Measurements from ENCODE around the gene TRIM67. TPM values are rescaled to one million over a fixed set of nuclear protein-coding genes. Genes with fewer than 3 reads are reported as not detected.

Gene TRIM67
- total and polyA plus RNA-seq, 10 donors = under 0.01 to 0.06 (median under 0.01) TPM; not detected in 7

DNA sequence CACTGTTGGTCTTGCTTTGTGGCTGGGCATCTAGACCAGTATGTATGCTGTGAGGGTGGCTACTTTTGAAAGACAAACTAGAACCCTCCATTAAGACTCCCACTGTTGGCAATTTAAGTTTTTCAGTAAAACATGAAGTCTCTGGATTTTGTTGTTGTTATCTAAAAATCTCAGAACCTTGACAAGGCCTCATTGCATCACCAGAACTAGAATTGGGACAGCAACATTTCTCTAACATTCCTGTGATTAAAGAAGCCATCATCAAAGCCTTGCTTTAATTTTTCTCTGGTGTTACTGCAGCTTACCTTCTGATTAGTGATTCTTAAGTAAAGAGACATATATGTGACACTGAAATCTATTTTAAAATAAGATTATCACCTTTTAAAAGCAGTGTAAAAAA is 4.5 kb downstream of the TRIM67 start:
- no peak for DNase-seq
- Histone ChIP-seq H3K36me3 (no peaks in the 10 kb centered on the region), H3K27me3 (replicated peaks in 1 of 7) (peaks cover 10 to 71% (median 42%) of the 10 kb centered on the region in 7 donors), H3K27ac (no peak overlapping the region), H3K4me3 (no peak overlapping the region), H3K9me3 (no peaks in the 10 kb centered on the region), H3K4me1 (peaks cover 10 to 25% (median 20%) of the 10 kb centered on the region in 6 donors)
- intact Hi-C loops (cut with DNase I; ENCODE audit: low total_unique reads) = no loop called here
- TF ChIP-seq POLR2AphosphoS5 (IDR thresholded peaks at IDR 0.05) (no peak), POLR2A (IDR thresholded peaks at IDR 0.05) (no peak)
- TF ChIP-seq, protein P1, sequence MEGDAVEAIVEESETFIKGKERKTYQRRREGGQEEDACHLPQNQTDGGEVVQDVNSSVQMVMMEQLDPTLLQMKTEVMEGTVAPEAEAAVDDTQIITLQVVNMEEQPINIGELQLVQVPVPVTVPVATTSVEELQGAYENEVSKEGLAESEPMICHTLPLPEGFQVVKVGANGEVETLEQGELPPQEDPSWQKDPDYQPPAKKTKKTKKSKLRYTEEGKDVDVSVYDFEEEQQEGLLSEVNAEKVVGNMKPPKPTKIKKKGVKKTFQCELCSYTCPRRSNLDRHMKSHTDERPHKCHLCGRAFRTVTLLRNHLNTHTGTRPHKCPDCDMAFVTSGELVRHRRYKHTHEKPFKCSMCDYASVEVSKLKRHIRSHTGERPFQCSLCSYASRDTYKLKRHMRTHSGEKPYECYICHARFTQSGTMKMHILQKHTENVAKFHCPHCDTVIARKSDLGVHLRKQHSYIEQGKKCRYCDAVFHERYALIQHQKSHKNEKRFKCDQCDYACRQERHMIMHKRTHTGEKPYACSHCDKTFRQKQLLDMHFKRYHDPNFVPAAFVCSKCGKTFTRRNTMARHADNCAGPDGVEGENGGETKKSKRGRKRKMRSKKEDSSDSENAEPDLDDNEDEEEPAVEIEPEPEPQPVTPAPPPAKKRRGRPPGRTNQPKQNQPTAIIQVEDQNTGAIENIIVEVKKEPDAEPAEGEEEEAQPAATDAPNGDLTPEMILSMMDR (IDR thresholded peaks at IDR 0.05 in 8 of 11, conservative IDR thresholded peaks at IDR 0.05 in 3 of 11) = no peak

DNA sequence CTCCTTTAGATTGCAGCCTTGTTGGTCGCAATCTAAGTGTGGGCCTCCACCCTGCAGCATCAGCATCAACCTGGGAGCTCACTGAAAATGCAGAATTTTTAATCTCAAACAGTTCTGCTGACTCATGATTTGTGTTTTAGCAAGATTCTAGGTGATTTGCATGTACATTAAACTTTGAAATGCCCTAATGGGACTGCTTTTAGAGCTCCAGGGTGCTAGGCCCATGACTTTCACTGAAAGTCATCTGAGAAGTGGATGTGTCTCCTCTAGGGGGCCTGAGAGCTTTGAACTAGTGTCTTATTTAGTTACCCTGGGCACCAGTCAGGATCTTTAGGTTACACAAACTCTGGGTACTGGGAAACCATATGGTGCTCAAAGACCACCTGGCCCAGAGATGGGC is 9.0 kb downstream of the TRIM67 start:
- Histone ChIP-seq H3K4me1 (no peaks in the 10 kb centered on the region), H3K9me3 (no peaks in the 10 kb centered on the region), H3K4me3 (no peak overlapping the region), H3K27ac (no peak overlapping the region), H3K36me3 (no peaks in the 10 kb centered on the region), H3K27me3 (replicated peaks in 1 of 7) (peaks cover 0 to 43% (median 6%) of the 10 kb centered on the region in 7 donors)
- TF ChIP-seq, protein P1 (IDR thresholded peaks at IDR 0.05 in 8 of 11, conservative IDR thresholded peaks at IDR 0.05 in 3 of 11) = no peak
- TF ChIP-seq POLR2A (IDR thresholded peaks at IDR 0.05) = no peak
- no peak for TF ChIP-seq POLR2AphosphoS5 (IDR thresholded peaks at IDR 0.05)
- WGBS, 5 donors = 95 to 97% (median 96%) methylated on average over 1 of the region's 1 CpG
- no peak for DNase-seq
- intact Hi-C loops (cut with DNase I; ENCODE audit: low total_unique reads) = no loop called here

DNA sequence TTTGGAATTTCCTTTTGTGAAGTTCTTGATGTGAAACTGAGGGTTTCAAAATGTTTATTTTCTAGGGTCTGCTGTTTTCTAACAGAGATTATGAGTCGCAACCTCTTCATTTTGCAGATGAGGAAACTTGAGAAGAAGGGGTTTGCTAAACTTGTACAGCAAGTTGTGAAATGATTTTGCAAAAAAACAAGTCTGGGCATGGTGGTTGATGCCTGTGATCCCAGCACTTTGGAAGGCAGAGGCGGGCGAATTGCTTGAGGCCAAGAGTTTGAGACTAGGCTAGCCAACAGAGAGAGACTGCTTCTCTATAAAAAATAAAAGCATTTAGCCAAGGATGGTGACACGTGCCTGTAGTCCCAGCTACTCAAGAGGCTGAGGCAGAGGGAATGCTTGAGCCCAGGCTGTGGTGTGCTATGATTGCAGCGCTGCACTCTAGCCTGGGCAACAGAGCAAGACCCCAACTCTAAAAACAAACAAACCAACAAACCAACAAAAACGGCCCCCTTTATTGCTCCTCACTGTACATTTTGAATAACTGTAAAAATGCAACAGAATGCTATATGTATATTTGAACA is 9.9 kb downstream of the TRIM67 start:
- intact Hi-C loops (cut with DNase I; ENCODE audit: low total_unique reads) = no loop called here
- 76 to 87% (median 83%) methylated on average over 6 of the region's 6 CpGs for WGBS, 5 donors
- Histone ChIP-seq H3K4me1 (no peaks in the 10 kb centered on the region), H3K27me3 (replicated peaks in 1 of 7) (peaks cover 0 to 45% (median 6%) of the 10 kb centered on the region in 7 donors), H3K9me3 (no peaks in the 10 kb centered on the region), H3K4me3 (no peak overlapping the region), H3K27ac (no peak overlapping the region), H3K36me3 (no peaks in the 10 kb centered on the region)
- DNase-seq = no peak
- TF ChIP-seq, protein P1 (IDR thresholded peaks at IDR 0.05 in 8 of 11, conservative IDR thresholded peaks at IDR 0.05 in 3 of 11) = no peak
- no peak for TF ChIP-seq POLR2A (IDR thresholded peaks at IDR 0.05)

DNA sequence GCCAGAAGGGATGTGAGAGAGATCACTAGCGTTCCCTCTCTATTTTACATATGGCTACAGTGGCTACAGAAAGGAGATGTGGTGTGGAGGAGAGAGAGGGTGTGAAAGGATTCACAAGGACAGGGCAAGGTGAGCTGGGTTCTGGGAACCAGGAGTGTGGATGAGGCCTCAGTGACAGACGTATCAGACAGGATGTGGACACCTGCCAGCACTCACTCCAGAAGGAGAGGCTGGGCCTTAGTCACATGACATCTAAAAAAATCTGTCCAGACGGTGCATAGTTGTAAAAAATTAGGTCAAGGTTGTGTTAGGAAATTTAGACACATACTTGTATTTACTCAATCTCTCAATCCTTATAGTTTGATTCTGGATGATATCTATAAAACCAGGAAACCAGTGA is 10.6 kb downstream of the TRIM67 start:
- WGBS, 5 donors = 31 to 46% (median 45%) methylated on average over 3 of the region's 3 CpGs
- Histone ChIP-seq H3K9me3 (no peaks in the 10 kb centered on the region), H3K4me3 (no peak overlapping the region), H3K27me3 (replicated peaks in 1 of 7) (peaks cover 0 to 47% (median 6%) of the 10 kb centered on the region in 7 donors), H3K4me1 (no peaks in the 10 kb centered on the region), H3K27ac (no peak overlapping the region), H3K36me3 (no peaks in the 10 kb centered on the region)
- no peak for TF ChIP-seq POLR2AphosphoS5 (IDR thresholded peaks at IDR 0.05)
- TF ChIP-seq, protein P1 (IDR thresholded peaks at IDR 0.05 in 8 of 11, conservative IDR thresholded peaks at IDR 0.05 in 3 of 11) = no peak
- TF ChIP-seq POLR2A (IDR thresholded peaks at IDR 0.05) = no peak
- DNase-seq = no peak
- intact Hi-C loops (cut with DNase I; ENCODE audit: low total_unique reads) = no loop called here
